ENCODE data around the gene RAB18. TPM values are rescaled to one million over a fixed set of nuclear protein-coding genes. Genes with fewer than 3 reads are reported as not detected.
"Not testable (repeated sequence)": the region's sequence is repeated elsewhere in the genome, so short reads cannot be mapped to it uniquely, and the experiment has no call there.

Gene RAB18
- total RNA-seq, 4 donors from 2014 or later = 46.0 to 51.6 (median 47.1) TPM

GRCh38 chr10:27500096-27500495, 4.0 kb upstream of the RAB18 start:
- in situ Hi-C loops (cut with MboI; ENCODE audit: low sequenced_read_pairs in 4 of 4) (loop anchor here in 3 of 4 donors (10.0 to 25.0 kb wide), 3 partner anchors 255 to 265 kb away; partner anchors contain the start of gene ACBD5 (in 2 of the 3)), intact Hi-C loops (cut with DNase I; ENCODE audit: low total_unique reads) (loop anchor here (10.0 kb wide), 1 partner anchor 345 kb away; the partner anchor contains the start of genes MASTL and YME1L1)
- no peak for ATAC-seq
- Histone ChIP-seq H3K9me3 (no peaks in the 10 kb centered on the region), H3K36me3 (no peaks in the 10 kb centered on the region), H3K4me1 (no peaks in the 10 kb centered on the region), H3K4me3 (no peak overlapping the region), H3K27me3 (no peaks in the 10 kb centered on the region), H3K27ac (no peak overlapping the region)
- DNase-seq = no peak
- no peak for TF ChIP-seq POLR2A (IDR thresholded peaks at IDR 0.05)
- TF ChIP-seq, protein P1, sequence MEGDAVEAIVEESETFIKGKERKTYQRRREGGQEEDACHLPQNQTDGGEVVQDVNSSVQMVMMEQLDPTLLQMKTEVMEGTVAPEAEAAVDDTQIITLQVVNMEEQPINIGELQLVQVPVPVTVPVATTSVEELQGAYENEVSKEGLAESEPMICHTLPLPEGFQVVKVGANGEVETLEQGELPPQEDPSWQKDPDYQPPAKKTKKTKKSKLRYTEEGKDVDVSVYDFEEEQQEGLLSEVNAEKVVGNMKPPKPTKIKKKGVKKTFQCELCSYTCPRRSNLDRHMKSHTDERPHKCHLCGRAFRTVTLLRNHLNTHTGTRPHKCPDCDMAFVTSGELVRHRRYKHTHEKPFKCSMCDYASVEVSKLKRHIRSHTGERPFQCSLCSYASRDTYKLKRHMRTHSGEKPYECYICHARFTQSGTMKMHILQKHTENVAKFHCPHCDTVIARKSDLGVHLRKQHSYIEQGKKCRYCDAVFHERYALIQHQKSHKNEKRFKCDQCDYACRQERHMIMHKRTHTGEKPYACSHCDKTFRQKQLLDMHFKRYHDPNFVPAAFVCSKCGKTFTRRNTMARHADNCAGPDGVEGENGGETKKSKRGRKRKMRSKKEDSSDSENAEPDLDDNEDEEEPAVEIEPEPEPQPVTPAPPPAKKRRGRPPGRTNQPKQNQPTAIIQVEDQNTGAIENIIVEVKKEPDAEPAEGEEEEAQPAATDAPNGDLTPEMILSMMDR (IDR thresholded peaks at IDR 0.05 in 4 of 5, conservative IDR thresholded peaks at IDR 0.05 in 1 of 5) = no peak

DNA sequence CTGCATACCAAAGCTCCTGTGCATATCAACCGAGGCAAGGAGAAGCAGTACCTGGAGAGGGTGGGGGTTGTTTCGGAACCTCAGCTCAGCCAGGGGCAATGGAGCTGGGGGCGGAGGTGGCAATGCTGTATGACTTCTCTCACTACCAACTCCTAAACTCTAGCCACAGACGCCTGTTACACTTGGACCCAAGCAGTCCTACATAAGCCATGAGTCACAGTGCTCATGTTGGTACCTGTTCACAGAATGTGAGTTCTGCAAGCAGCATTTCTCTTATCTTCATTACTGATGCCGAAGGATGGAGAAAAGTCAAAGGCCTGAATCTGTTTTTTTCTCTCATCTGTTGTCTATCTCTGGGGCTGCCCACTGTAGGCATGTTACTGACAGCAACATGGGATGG, 3.2 kb upstream of the RAB18 start:
- H3K36me3 ChIP-seq = no peaks in the 10 kb centered on the region
- no peak for DNase-seq
- TF ChIP-seq, protein P1 (IDR thresholded peaks at IDR 0.05 in 4 of 5, conservative IDR thresholded peaks at IDR 0.05 in 1 of 5) = no peak
- no peak for TF ChIP-seq POLR2A (IDR thresholded peaks at IDR 0.05)
- no peak overlapping the region for H3K27ac ChIP-seq
- in situ Hi-C loops (cut with MboI; ENCODE audit: low sequenced_read_pairs in 4 of 4) = loop anchor here in 3 of 4 donors (10.0 to 25.0 kb wide), 3 partner anchors 256 to 266 kb away; partner anchors contain the start of gene ACBD5 (in 2 of the 3)
- intact Hi-C loops (cut with DNase I; ENCODE audit: low total_unique reads) = loop anchor here (10.0 kb wide), 1 partner anchor 346 kb away; the partner anchor contains the start of genes MASTL and YME1L1
- peaks cover 6 to 7% of the 10 kb centered on the region in 2 donors for H3K4me1 ChIP-seq
- no peaks in the 10 kb centered on the region for H3K9me3 ChIP-seq
- H3K27me3 ChIP-seq = no peaks in the 10 kb centered on the region
- no peak for ATAC-seq
- no peak overlapping the region for H3K4me3 ChIP-seq

DNA sequence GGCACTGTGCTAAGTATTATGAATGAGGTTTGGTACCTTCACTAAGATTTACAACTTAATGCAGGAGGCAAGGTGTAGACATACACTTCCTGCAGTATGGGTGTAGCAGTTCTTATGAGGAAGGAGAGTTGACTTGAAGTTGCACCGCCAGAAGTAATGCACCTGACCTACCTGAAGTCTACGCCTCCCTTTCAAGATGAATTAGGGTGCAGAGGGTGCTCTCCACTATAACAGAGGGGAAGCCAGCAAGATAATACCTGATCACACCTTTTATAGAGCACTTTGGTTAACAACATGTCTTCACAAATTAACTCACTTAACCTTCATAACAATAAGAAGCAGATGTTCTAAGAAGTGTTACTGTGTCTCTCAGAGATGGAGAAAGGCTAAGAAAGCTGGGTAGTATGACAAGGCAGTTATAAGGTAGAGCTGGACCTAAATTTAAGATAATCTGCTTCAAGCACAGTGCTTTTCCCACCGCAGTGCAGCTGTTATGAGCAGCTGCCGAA, 552 bp upstream of the RAB18 start:
- Histone ChIP-seq H3K9me3 (no peaks in the 10 kb centered on the region), H3K27ac (peak overlapping the region; percentile 90 to 95 (median 93)), H3K4me3 (peak overlapping the region; percentile 84 to 91 (median 88)), H3K36me3 (no peaks in the 10 kb centered on the region), H3K27me3 (no peaks in the 10 kb centered on the region), H3K4me1 (peaks cover 19 to 26% of the 10 kb centered on the region in 2 donors)
- no peak for ATAC-seq
- TF ChIP-seq POLR2A (IDR thresholded peaks at IDR 0.05) = no peak
- TF ChIP-seq, protein P1 (IDR thresholded peaks at IDR 0.05 in 4 of 5, conservative IDR thresholded peaks at IDR 0.05 in 1 of 5) = no peak
- intact Hi-C loops (cut with DNase I; ENCODE audit: low total_unique reads) (loop anchor here (1.0 to 10.0 kb wide), 5 partner anchors 22 to 1029 kb away; partner anchors contain the start of genes ABI1, MASTL, WAC and YME1L1), in situ Hi-C loops (cut with MboI; ENCODE audit: low sequenced_read_pairs in 4 of 4) (loop anchor here in 3 of 4 donors (10.0 to 25.0 kb wide), 3 partner anchors 259 to 269 kb away; partner anchors contain the start of gene ACBD5 (in 2 of the 3))
- no peak for DNase-seq

DNA sequence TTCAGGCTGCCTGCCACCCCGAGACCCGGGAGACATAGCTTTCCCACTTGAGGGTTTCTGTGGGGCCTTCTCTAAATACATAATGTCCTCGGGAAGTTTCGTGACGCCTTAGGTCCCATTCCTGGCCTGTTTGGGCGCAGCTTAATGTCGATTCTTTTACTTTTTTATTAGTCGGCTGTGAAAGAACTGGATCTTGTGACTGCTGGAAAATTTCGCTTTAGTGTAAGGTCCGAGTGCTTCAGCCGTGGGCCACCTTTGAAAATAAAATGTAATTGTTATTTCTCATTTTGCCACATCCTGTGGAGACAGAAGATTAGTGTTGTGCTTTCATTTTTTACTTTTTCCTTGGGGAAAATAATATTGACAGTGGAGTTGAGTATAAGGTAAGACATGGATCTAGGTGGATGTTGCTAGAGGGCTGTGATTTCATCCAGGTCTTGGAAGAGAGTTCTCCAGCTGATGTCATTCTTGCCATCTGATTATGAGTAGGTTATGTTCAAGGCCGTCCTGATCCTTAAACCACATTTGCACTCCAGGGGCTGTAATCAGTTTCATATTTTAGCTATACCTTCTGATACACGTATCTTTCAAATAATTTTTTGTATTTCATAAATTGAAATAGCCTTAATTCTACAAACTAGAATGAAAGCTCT, 830 bp downstream of the RAB18 start:
- no peaks in the 10 kb centered on the region for H3K27me3 ChIP-seq
- no peaks in the 10 kb centered on the region for H3K9me3 ChIP-seq
- intact Hi-C loops (cut with DNase I; ENCODE audit: low total_unique reads) = loop anchor here (1.0 to 10.0 kb wide), 5 partner anchors 20 to 1028 kb away; partner anchors contain the start of genes ABI1, MASTL, WAC and YME1L1
- peak overlapping the region; percentile 84 to 91 (median 88) for H3K4me3 ChIP-seq
- peaks cover 0 to 2% of the 10 kb centered on the region in 2 donors for H3K36me3 ChIP-seq
- in situ Hi-C loops (cut with MboI; ENCODE audit: low sequenced_read_pairs in 4 of 4) = loop anchor here in 3 of 4 donors (10.0 to 25.0 kb wide), 3 partner anchors 260 to 270 kb away; partner anchors contain the start of gene ACBD5 (in 2 of the 3)
- H3K27ac ChIP-seq = peak overlapping the region; percentile 90 to 95 (median 93)
- TF ChIP-seq, protein P1 (IDR thresholded peaks at IDR 0.05 in 4 of 5, conservative IDR thresholded peaks at IDR 0.05 in 1 of 5) = no peak
- TF ChIP-seq POLR2A (IDR thresholded peaks at IDR 0.05) = no peak
- DNase-seq (no peak), ATAC-seq (peak; percentile 0 to 58)
- H3K4me1 ChIP-seq = peaks cover 24 to 30% of the 10 kb centered on the region in 2 donors

DNA sequence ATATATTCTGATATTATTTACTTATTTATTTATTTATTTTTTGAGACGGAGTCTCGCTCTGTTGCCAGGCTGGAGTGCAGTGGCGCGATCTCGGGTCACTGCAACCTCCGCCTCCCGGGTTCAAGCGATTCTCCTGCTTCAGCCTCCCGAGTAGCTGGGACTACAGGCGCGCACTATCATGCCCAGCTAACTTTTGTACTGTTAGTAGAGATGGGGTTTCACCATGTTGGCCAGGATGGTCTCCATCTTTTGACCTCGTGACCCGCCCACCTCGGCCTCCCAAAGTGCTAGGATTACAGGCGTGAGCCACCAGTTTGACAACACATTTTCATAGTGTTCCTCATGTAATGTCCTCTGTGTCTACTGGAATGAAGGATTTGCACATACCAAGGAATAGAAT, 1.4 kb downstream of the RAB18 start:
- Histone ChIP-seq H3K27ac (peak overlapping the region; percentile 90 to 95 (median 93)), H3K4me3 (peak overlapping the region; percentile 84 to 91 (median 88)), H3K4me1 (peaks cover 24 to 30% of the 10 kb centered on the region in 2 donors)
- not testable (repeated sequence) for H3K9me3 ChIP-seq, H3K27me3 ChIP-seq, H3K36me3 ChIP-seq, DNase-seq, ATAC-seq
- in situ Hi-C loops (cut with MboI; ENCODE audit: low sequenced_read_pairs in 4 of 4) = loop anchor here in 3 of 4 donors (10.0 to 25.0 kb wide), 3 partner anchors 261 to 271 kb away; partner anchors contain the start of gene ACBD5 (in 2 of the 3)
- intact Hi-C loops (cut with DNase I; ENCODE audit: low total_unique reads) = loop anchor here (2.0 to 10.0 kb wide), 4 partner anchors 263 to 1027 kb away; partner anchors contain the start of genes ABI1, MASTL, WAC and YME1L1

Measured in gastrocnemius medialis (tissue), 4 donors.